ENCODE results near the gene UNC93A. TPM values are rescaled to one million over a fixed set of nuclear protein-coding genes. Genes with fewer than 3 reads are reported as not detected.
"Not testable (repeated sequence)": the region's sequence is repeated elsewhere in the genome, so short reads cannot be mapped to it uniquely, and the experiment has no call there.

The UNC93A gene
- not detected in 2 replicates for total RNA-seq

- DNase-seq (ENCODE audit: low read depth in 2 of 2), result no peak
Measured at GRCh38 chr6:167290786-167291622, at the start of gene UNC93A. UNC93A (plus strand) TSS chr6:167291315; CDS start chr6:167291490, 175 bp downstream.

DNA sequence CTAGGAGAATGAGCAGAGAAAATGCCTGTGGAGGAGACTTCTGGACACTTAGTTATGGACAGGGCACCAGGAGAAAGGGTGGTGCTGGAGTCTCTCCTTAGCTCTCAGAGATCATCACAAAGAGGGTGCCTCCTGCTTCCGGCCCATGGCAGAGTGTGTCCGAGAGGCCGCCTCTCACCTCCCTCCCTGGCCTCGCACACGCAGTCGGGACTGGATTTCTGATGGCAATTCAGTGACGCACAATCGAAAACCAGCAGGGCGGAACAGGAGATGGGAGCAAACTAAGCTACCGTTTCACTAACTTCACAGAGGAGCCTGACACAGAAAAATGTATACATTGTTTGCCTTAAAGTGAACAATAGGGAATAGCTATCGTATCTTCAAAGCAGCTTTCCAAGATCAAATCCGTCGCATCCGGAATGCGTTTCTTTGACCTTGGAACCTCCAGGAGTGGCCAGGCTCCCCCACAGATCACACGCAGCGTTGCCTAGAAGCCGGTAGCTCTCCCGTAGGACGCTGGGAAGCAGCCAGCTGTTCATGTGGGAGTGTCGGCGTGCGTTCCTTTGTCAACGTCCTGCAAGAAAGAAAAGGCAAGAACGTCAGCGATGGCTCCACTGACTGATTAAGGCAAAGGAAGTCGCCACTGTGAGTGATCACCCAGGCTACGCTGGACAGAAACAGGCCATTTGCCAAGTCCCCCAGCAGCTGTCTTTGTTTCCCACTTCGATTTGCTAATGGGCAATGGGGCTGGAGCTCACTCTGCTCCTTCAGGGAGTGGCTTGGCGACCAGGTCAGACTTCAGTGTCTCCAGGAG is 49.6 kb upstream of the UNC93A start:
- DNase-seq (ENCODE audit: low read depth in 2 of 2), result not testable (repeated sequence)

DNA sequence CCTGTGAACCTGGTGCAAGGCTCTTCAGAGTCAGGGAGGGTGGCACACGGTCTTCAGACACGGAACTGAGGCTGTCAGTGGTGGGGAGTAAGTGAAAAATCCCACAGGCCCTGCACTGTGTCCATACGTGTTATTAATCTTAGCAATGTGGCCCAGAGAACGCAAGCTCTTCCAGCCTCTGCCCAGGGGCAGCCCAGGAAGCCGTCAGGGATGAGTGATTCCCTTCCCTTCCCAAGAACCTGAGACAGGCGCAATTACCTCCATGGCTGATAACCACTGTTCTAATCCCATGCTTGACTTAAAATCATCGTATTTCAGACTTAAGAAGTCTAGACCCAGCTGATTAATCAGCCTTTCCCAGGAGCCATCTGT is 49.0 kb upstream of the UNC93A start:
- DNase-seq (ENCODE audit: low read depth in 2 of 2), result not testable (repeated sequence)

GRCh38 chr6:167242511-167243051 is 48.5 kb upstream of the UNC93A start:
- DNase-seq (ENCODE audit: low read depth in 2 of 2), result not testable (repeated sequence)

DNA sequence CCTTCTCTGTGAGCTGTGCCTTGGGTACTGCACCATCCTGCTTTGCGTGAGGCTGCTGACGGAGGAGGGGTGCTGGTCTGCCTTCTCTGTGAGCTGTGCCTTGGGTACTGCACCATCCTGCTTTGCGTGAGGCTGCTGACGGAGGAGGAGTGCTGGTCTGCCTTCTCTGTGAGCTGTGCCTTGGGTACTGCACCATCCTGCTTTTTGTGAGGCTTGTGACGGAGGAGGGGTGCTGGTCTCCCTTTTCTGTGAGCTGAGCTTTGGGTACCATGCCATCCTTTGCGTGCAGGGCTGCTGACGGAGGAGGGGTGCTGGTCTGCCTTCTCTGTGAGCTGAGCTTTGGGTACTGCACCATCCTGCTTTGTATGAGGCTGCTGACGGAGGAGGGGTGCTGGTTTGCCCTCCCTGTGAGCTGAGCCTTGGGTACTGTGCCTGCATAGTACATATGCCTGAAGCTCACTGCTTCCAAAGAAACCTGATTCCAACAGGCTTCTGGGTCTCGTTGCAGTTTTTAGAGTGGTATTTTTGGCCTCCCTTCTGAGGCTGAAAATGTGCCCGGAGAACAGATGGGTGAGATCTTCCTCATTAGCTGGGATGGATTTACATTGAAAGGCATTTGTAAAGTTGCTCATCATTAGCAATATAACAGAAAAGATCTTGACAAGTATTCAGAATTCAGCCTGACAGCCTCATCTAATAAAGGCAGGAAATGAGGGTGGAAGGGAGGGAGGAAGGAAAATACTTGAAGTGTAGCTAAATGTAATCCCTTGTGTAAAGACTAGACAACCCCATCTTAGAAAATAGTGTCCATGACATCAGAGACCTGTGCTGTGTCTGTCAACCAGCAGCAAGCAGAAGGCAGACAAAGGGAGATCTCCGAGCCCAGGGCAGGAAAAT is 46.8 kb upstream of the UNC93A start:
- no peak for DNase-seq (ENCODE audit: low read depth in 2 of 2)

- no peak for DNase-seq (ENCODE audit: low read depth in 2 of 2)
Measured at GRCh38 chr6:167244991-167245390, 46.1 kb upstream of the UNC93A start.

DNA sequence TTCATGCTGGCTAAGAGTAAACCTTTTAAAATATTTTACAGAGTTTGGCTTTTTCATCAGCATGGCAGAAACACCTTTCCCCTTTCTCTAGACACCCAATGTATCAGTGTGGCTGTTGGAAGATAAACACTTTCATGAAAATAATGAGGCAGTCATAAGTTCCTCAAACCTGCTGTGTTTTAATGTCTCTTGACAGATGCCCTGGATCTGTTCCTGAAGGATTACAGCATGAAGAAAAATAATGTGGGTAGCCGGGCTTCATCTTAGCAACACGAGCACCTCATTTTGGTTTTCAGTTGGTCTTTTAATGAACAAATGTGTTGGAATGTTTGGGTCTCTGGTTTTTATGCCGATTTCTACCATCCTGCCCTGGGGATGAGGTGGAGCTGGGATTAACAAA is 45.5 kb upstream of the UNC93A start:
- no peak for DNase-seq (ENCODE audit: low read depth in 2 of 2)

- no peak for DNase-seq (ENCODE audit: low read depth in 2 of 2)
Measured at GRCh38 chr6:167247814-167248595, 43.1 kb upstream of the UNC93A start.

- not testable (repeated sequence) for DNase-seq (ENCODE audit: low read depth in 2 of 2)
Measured at GRCh38 chr6:167248878-167249455, 42.1 kb upstream of the UNC93A start.

GRCh38 chr6:167252271-167252670 is 38.8 kb upstream of the UNC93A start:
- DNase-seq (ENCODE audit: low read depth in 2 of 2), result no peak

- no peak for DNase-seq (ENCODE audit: low read depth in 2 of 2)
Measured at GRCh38 chr6:167255918-167256553, 35.1 kb upstream of the UNC93A start.

- no peak for DNase-seq (ENCODE audit: low read depth in 2 of 2)
Measured at GRCh38 chr6:167258646-167259045, 32.5 kb upstream of the UNC93A start.

GRCh38 chr6:167266057-167266829 is 24.9 kb upstream of the UNC93A start:
- not testable (repeated sequence) for DNase-seq (ENCODE audit: low read depth in 2 of 2)

- no peak for DNase-seq (ENCODE audit: low read depth in 2 of 2)
Measured at GRCh38 chr6:167266830-167267555, 24.1 kb upstream of the UNC93A start.

- not testable (repeated sequence) for DNase-seq (ENCODE audit: low read depth in 2 of 2)
Measured at GRCh38 chr6:167267556-167267898, 23.6 kb upstream of the UNC93A start.

- no peak for DNase-seq (ENCODE audit: low read depth in 2 of 2)
Measured at GRCh38 chr6:167267921-167268401, 23.2 kb upstream of the UNC93A start.

GRCh38 chr6:167268683-167269280 is 22.3 kb upstream of the UNC93A start:
- DNase-seq (ENCODE audit: low read depth in 2 of 2), result no peak
